Head of caudate nucleus (tissue), 42 donors: ENCODE data around the gene NSMCE1.
A peak's percentile ranks its signal among the peaks of the same experiment; 100 is the strongest.
"Not testable (repeated sequence)": the region's sequence is repeated elsewhere in the genome, so short reads cannot be mapped to it uniquely, and the experiment has no call there.

Source experiments
- DNase-seq, 42 donors: peaks; one replicate each; pipeline versions ENCODE4 v3.0.0 to v3.0.0-alpha.2; 2020 to 2021; ENCODE audit warnings: mixed read lengths in 7 of 42
- intact Hi-C: fragments of 100-400 bp; cut with DNase I; formaldehyde crosslinking; loops from one replicate; pipeline ENCODE4 v1.15.0; 2022

The NSMCE1 gene

DNA sequence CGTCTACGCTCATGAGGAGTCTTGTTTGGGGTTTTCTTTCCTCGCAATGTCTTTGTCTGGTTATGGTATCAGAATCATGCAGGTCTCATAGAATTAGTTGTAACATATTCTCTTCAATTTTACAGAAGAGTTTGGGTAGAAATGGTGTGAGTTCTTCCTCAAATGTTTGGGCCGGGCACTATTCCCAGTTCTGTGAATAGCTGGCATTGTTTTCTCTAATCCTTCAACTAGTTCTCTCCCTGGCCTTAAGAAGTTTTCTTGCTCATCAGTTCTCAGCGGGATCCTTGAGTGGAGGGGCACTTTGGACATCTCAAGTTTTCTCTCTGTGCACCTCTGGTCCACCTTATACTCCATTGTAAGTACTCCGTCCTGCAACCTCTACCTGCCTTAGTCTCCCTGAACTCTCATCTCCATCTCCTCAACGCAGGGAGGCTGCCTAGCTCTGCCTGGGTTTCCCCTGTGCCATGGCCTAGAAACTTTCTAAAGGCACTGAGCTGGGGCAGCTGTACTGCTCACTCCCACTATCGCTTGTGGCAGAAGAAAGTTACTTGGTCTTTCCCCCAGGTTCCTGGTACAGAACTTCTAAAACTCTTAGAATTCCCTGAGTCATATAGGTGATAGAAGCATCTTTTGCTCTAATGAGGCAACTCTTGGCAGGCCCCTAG is 16.9 kb downstream of the NSMCE1 start:
- intact Hi-C loops, result no loop called here
- no peak for DNase-seq

- intact Hi-C loops, DNase-seq: not testable (repeated sequence)
Measured at GRCh38 chr16:27248886-27249285, 19.7 kb downstream of the NSMCE1 start.

DNA sequence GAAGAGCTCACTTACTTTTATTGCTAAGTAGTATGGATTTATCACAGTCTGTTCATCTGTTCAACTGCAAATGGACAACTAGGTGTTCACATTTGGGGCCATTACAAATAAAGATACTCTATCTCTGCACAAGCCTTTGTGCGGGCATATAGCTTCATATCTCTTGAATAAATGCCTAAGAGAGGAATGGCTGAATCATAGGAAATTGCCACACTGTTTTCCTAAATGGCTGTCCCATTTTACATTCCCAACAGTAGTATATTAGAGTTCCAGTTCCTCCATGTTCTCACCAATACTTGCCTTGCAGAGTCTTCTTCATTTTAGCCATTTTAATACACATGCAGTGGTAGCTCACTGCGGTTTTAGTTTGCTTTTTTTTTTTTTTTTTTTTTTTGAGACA is 20.5 kb downstream of the NSMCE1 start:
- no peak for DNase-seq
- intact Hi-C loops, result no loop called here

DNA sequence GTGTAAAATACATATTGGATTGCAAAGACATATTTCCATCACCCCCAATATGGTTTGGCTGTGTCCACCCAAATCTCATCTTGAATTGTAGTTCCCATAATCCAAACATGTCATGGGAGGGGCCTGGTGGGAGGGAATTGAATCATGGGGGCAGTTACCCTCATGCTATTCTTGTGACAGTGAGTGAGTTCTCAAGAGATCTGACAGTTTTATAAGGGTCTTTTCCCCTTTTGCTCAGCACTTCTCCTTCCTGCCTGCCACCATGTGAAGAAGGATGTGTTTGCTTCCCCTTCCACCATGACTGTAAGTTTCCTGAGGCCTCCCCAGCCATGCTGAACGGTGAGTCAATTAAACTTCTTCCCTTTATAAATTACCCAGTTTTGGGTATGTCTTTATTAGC is 21.5 kb downstream of the NSMCE1 start:
- DNase-seq, intact Hi-C loops: not testable (repeated sequence)

DNA sequence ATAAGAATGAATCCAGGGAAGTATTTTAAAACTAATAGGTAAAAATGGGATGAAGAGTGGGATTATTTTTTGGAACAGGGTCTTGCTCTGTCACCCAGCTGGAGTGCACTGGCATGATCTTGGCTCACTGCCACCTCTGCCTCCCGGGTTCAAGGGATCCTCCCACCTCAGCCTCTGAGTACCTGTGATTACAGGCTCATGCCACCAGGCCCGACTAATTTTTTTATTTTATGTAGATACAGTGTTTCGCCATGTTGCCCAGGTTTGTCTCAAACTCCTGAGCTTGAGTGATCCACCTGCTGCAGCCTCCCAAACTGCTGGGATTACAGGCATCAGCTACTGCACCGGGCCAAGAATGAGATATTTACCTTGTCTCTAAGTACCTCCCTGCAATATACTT is 22.1 kb downstream of the NSMCE1 start:
- intact Hi-C loops, result no loop called here
- no peak for DNase-seq

DNA sequence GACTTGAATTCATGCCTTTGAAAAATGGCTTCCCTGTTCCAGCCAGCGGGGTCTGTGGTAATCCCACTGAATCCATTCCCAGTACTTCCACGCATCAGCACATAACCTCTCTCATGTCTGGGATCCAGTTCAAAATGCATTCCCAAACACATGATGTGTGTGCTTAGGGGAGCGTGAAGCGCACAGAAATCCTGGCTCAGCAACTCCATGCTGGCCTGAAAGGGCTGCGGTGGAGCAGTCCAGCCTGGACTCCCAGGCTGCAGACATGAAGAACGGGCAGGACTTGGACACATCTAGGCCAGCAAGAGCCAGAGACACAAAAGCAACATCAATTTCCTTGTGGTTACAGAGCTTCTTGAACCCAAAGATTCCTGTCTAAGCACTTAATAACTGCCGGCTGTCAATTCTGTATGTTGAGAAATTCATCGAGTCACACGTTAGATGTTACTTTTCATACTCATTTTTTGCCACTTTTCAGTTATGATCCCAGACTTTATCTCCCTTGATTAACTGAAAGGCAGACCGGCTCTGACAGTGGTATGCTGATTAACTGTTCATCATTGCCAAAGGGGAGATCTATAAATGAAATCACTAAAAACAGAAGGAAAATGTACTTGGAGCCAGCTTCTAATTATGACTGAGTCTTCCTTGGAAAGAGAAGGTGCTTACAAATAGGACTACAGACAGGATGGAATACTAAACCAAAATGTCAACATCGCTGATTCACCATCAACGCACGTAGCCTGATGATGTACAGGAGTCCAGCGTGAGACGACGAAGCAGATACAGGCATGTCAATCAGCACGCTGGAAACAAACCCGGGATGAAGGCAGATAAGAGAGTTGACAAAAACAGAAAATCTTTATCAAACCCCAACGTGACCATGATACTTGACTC is 23.0 kb downstream of the NSMCE1 start:
- intact Hi-C loops, result no loop called here
- no peak for DNase-seq

- peak in 1 of 42 donors; percentile 8 for DNase-seq
- intact Hi-C loops, result no loop called here
Measured at GRCh38 chr16:27244363-27244755, 24.2 kb downstream of the NSMCE1 start.

- peak in 1 of 42 donors; percentile 6 for DNase-seq
- intact Hi-C loops, result no loop called here
Measured at GRCh38 chr16:27243725-27244362, 24.7 kb downstream of the NSMCE1 start.

DNA sequence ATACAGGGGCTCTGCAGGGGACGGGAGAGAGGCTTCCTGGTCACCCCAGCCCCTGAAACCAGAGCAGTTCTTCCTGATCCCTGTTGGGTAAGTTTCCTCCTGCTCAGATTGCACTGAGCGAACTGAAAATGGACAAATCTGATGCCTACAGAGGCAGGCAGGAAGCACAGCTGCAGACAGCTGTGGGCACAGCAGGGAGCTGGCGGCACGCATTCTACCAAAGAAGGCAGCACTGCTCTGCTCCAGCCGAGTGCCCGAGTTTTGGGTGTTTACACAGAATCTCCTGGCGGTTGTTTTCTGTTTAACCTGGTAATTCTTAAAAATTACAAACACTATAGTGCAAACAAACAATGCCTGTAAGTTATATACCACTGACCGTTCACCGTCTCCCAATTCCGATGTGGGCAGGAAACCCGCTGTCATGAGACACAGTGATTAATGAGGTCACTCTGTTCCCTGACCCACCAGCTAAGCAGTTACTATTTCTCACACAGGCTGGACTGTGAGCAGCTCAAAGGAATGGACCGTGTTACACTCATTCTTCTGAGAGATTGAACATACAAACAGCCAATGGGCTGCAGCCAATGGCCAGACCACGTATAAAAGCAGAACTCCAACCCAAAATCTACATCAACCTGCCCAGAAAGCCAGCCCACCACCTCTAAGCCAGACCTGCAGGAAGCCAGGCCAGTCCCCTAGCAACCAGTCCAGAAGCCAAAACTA is 25.5 kb downstream of the NSMCE1 start:
- peak in 10 of 42 donors; percentile 26 to 74 (median 38) for DNase-seq
- intact Hi-C loops, result no loop called here

DNA sequence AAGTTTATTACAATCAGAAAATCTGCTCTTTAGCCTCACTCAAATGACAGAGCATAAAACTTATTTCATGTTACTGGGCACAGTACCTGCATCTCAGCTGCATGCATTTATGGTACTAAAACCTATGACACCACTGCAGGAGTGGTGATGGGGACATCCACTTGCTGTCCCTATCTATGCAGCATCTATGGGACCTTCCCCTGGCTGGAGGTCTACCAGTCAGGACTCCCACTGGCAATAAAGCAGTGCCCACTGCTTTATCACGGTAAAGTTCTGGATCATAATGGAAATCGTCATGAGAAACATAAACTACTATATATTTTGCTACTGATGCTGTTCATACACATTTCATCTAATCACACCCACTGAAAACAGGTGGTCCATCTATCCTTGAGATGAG is 26.2 kb downstream of the NSMCE1 start:
- intact Hi-C loops, result no loop called here
- peak in 1 of 42 donors; percentile 8 for DNase-seq

DNA sequence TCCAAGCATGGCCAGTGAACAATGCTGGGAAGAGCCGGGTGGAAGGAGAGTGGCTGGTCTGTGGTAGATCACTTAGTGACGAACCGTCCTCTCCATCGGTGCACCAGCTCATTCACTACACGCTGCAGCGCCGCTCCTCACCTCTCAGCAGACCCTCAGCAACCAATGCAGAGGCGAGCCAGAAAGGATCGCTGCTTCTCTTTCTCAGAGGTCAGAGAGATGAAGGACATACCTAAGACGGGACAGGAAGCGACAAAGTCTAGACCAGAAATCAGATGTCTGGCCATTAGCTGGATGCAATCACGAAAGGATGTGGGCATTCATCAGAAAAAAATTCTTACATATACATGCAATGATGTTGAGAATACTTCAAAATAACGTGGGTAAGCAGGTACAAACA is 26.9 kb downstream of the NSMCE1 start:
- intact Hi-C loops, result no loop called here

GRCh38 chr16:27240948-27241531 is 27.5 kb downstream of the NSMCE1 start:
- intact Hi-C loops, result no loop called here
- peak in 2 of 42 donors; percentile 7 to 22 for DNase-seq

More for the DNA sequence above, 26.9 kb downstream of the NSMCE1 start:
- DNase-seq, result peak in 2 of 42 donors; percentile 9 to 12

DNA sequence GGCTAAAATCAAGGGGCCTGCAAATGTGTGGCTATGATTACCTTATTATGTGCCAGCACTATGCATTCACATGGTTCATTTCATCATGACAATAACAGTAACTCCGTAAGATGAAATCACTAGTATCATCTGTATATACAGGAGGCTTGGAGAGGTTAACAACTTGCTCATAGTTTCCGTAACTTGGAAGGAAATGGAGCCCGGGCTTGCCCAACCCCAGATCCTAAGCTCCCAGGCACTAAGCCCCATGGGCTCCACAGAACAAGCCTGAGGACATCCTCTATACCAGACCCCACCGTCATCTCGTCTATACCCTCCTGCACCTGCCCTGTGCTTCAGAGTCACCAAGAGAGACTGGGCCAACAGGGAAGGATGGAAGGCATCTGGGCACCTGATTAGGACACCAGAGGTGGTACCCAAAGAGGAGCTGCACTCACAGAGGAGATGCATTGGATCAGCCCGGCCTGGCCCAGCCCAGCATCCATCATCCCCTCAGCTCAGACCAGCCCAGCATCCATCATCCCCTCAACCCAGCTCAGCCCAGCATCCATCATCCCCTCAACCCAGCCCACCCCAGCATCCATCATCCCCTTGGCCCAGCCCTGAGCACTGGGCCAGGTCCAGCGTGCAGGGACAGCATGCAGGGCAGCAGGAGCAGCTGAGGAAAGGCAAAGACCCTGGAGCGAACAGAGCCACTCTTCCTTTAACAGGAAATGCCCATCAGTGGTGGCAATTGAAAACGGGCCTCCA is 28.5 kb downstream of the NSMCE1 start:
- DNase-seq, result peak in 1 of 42 donors; percentile 8
- intact Hi-C loops, result loop anchor here (5.0 kb wide), 1 partner anchor 127 kb away; no protein-coding TSS in a partner anchor

DNA sequence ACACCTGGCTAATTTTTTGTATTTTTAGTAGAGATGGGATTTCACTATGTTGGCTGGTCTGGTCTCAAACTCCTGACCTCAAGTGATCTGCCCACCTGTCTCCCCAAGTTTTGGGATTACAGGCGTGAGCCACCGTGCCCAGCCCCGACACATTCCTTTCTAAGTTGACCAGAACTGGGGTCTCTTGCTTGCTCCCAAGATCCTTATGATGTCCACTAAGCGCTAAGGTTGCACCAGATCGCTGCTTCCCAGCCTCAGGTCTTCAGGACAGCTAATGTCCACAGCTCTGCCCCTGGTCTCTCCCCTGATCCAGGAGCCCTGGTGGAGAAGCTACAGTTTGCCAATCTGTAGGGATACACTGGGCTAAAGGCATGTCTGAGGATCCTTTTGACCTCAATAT is 29.5 kb downstream of the NSMCE1 start:
- peak in 1 of 42 donors; percentile 9 for DNase-seq
- intact Hi-C loops, result loop anchor here (5.0 kb wide), 1 partner anchor 128 kb away; no protein-coding TSS in a partner anchor

GRCh38 chr16:27238591-27238990 is 30.0 kb downstream of the NSMCE1 start:
- DNase-seq, result peak in 1 of 42 donors; percentile 8
- intact Hi-C loops, result loop anchor here (5.0 kb wide), 1 partner anchor 129 kb away; no protein-coding TSS in a partner anchor

GRCh38 chr16:27238016-27238587 is 30.5 kb downstream of the NSMCE1 start:
- peak in 8 of 42 donors; percentile 12 to 57 (median 35) for DNase-seq
- intact Hi-C loops, result loop anchor here (5.0 kb wide), 1 partner anchor 129 kb away; no protein-coding TSS in a partner anchor
